Inflammatory macrophage treated with lipopolysaccharide for 4 hours (primary cell): ENCODE data around the gene TRIP4.

Experiments used
- DNase-seq: peaks from one replicate; pipeline ENCODE4 v3.0.0-alpha.2; 2020

The TRIP4 gene

DNA sequence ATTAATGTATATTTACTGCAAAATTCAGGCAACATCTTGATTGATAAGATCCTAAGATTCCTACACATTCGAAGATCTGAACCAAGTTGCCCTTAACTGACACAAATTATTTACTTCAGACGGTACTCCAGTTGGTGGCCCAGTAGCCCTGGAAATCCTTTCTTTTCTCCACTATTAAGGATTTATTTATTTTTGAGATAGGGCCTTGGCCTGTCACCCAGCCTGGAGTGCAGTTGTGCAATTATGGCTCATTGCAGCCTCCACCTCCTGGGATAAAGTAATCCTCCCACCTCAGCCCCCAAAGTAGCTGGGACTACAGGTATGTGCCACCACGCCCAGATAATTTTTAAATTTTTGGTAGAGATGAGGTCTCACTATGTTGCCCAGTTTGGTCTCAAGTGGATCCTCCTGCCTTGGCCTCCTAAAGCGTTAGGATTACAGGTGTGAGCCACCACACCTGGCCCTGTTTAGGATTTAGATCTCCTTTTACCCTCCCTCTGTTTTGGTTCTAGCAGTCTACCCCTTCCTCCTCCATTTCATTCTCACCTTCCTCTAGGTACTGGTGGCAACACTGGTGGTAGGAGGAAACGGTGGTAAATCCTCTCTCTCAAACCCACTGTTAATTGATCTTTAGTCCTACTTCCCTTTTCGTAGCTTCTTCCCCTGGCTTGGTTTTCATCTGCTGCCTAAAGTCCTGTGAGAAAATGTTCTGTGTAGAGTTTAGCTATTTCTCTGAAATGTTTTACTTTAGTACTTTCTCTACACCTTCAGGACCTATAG, 60.1 kb downstream of the TRIP4 start:
- no peak for DNase-seq

DNA sequence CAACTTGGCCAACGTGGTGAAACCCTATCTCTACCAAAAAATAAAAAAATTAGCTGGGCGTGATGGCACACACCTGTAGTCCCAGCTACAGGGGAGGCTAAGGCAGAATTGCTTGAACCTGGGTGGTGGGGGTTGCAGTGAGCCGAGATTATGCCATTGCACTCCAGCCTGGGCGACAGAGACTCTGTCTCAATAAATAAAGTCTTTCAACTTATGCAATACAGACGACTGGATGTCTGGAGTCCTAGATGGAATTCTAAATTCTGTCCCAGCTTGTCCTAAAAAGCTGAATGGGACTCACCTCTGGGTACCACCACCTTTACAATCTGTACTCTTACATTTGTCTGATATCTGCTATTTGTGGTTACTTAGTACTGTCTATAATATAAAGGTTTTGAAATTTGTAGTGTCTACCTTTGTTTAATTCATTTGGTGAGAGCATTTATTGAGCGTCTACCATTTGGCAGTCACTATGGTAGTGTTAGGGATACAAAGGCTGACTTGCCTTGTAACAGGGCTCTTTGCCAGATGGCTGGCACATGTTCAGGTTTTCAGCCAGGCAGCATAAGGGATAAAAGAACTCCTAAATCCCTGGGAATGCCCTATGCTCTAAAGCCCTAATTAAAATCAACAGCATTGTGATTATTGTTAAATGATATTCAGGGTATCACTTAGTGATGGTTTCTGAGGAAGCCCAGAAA, 65.5 kb downstream of the TRIP4 start:
- no peak for DNase-seq

DNA sequence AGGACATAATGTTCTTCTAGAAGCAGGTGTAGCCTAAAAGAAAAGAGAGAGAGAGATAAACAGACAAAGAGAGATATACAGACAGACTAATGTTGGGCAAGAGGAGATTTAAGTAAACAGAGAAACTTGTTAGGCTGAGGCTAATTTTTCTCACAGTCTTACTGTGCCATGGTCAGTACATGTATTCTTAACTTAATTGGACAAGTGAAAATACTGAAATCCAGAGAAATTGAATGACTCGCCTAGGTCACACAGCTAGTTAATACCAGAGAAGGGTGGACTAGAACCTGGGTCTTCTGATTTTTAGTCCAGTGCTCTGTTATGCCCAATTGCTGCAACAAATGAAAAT, 66.0 kb downstream of the TRIP4 start:
- DNase-seq = no peak

DNA sequence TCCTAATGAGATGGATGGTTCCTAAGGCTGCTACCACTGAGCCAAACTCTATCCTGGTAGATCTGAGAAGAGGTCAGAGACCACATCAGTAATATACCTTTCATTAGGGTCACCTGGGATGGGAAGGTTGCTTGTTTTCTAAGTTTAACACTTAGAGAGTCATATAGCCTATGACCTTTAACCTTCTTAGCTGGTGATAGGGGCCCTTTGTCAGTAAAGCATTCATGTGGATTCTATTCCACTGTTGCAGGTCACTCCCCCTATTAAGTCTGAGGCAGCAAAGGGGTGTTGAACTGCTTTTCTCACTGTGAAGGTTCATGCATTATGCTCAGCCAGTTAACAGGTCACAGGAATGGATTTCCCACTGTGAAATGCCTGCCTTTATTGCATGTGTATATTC, 66.6 kb downstream of the TRIP4 start:
- no peak for DNase-seq

DNA sequence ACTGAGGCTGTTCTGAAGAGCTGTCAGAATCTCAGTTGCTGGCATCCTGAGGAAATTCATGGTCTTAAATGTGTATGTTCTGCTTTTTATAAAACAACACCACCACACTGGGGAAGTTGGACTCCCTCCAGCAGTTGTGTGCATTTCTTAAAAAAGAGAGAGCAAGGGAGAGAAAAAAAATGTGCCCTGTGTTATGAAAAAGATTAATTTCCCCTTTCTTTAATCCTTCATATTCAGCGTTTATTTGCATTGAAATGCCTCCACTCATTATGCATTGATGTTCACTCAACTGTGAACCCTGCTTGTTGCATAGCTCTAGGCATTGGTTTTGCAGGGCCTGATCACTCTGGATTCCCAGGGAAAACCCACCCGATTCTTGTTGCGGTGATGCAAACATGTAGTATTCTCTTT, 68.3 kb downstream of the TRIP4 start:
- peak; percentile 71 for DNase-seq

DNA sequence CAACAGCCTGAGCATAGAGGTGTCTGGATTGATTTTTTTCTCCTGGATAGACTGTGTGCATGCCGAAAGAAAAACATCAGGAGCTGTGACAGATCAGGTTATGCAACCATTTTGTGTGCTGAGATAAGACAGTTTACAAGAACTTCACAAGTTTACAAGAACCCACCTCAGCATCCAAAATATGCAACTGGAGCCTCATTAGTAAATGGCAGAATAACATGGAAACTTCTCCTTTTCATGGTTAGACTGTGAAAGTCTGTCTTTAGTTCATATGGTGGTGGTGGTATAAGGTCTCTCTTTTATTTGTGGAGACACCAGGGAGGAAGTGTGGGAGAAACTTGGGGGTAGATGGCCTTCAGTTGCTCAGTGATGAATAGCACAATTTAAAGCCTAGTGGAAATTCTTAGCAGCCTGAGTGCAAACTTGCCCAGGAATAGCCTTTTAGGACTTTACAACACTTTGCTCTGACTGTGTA, 69.0 kb downstream of the TRIP4 start:
- DNase-seq = peak; percentile 30

DNA sequence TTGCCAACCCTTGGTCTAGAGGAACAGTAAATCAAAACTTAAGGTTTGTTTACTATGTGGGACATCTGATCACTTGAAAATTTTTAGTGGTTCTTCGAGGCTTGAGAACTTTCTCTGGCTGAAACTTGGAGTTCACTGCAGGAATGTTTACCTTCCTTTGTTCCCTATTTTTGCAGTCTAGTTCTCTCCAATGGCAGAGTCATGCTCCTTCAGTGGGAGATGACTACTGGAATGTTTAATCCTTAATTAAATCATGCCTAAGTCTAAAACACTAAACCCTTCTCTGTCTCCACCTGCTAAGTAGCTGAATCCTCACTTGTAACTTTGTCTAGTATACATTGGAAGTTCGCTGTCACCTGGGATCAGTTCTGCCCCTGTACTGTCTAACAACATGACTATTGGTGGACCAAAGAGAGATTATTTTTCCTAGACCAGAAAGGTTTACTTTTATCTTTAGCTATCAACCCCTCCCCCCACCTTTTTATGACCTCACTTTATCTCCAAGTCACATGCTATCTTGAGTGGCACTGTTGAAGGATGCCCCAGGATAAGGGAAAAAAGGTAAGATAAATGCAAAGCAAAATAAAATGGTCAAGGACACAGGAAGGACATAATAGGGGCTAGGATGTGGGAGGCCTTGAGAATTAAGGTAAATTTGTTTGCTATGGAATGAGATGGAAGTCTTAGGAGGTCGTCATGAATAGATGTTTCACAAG, 71.6 kb downstream of the TRIP4 start:
- DNase-seq = no peak

DNA sequence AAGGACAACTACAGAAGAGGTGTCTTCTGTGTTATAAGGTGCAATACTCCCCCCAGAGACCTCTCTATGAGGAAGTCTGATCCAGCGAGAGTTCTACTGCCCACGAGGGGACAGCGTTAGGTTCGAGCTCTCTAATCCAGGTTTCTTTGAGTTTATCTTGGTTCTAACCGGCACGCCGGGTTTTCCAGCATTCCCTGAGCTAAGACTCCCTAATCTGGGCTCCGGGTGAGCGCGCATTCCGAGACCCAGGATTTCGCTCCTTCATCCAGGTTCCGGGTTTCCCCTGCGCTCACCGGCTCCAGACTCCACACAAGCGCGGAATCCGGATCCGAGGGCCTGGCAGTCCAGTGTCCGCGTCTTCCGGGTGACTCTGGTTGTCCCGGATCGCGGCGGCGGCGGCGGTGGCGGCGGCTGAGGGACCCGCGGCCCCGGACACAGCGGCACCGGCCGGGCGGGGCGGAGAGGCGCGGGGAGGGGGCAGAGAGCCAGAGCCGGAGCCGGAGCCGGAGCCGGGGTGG, 72.6 kb downstream of the TRIP4 start, which contains the start of gene ZNF609:
Gene ZNF609 (plus strand): TSS at position 373 of the 518 bp plus-strand sequence. CDS start 38,842 bp downstream, outside the sequence.
- DNase-seq = peak; percentile 81

DNA sequence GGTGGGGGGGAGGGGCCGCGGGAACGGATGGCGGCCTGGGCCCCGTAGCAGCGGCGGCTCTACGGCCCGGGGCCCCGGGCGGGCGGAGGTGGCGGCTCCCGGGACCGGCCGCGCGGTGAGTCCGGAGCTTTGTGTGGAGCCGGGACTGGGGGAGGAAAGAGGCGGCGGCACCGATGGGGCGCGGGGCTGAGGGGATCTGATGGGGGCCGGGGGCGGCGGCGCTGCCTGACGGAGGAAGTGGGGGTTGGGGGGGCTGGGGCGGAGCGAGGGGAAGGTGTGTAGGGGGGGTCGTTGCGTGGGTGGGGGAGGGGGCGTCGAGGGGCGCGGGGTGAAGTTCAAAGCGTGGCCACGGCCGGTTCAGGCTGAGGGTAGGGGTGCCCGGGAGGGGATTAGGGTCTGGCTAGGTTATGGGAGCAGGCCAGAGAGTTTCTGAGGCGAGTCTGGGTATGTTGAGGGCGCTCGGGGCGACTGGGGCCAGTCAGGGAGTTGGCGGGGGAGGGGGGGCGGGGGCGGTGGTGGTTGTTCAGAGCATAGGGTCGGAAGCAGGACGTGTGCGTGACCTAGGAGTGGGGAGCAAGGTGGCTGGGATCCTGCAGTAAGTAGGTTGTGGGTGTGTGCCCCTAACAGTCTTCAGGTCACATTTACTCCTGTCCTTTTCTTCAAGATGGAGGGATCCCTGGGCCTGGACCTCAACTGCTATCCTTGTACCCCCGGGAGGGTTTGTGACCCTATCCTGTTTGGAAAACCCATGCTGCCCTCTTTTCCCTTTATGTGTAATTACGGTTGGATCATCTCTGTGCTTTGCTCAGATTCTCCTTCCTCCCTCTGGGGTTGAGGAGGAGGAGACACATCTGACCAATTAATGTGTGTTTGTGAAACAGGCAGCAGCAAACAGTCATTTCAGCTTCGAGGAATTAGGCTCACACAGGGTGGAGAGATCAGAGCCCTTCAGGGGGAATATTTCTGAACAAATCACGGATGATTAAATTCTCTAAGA, 73.4 kb downstream of the TRIP4 start:
- peak; percentile 73 for DNase-seq

DNA sequence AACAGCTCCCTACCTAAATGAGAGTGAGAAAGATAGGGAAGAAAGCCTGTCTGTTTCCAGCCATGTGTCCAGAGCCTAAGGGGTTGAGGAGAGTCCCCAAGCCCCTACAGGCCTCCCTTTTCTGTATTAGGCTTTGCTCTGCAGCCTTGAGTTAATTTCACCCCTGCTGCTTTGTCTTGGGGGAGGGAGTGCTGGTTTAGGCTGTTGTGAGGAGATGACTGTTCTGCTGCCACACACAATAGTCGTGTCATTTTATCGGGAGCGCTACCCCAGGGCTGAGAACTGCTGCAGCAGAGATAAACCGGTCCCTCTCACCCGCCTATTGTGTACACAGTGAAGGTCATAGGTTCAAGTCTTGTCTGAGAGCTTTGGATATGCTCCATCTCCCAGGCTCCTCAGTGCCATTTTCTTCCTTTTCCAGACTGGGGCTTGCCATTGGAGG, 74.1 kb downstream of the TRIP4 start:
- DNase-seq = no peak

DNA sequence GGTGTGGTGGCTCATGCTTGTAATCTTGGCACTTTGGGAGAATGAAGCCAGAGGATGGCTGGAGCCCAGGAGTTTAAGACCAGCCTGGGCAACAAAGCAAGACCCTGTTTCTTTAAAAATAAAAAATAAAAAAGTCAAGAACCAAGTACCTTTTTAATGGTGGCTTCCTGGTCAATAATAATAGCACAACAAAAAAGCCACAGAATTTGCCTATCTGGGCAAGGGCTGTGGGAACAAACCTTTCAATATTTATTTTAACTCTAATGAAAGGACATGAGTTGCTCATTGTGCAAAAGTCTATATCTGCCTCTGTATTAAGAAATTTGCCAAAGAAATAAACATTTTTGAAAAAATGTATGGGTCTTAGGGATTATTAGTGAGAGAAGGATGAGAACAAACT, 74.9 kb downstream of the TRIP4 start:
- no peak for DNase-seq

DNA sequence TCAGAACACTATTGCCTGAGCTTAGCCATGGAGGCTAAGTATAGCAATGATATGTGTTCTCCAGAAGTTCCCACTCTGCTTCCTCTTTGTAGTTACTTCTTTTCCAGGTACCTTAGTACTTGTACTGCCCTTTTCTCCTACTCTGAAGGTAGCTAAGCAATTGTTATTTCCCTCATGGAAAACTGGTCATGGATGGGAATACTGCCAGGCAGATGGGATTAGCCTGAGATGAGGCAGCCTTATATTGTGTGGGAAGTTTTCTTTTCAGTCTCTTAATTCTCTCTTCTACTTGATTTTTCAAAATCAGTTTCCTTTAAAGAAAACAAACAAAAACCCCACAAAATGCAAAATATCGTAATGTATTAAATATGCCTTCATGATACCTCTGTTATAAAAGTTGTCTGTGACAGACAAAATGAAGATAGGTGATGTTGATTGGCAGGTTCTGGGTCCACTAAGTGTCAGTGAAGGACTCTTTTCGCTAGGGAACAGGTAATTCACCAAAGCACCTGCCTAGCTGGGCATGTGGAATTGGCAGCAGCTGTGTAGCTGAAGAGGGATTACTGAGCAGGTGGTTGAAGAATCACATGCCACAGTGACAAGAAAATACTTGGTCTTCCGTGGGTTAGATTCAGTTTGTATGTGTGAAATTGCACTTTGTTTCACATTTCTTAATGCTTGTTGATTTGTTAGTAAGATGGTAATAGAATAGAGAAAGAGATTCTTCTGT, 76.8 kb downstream of the TRIP4 start:
- DNase-seq = no peak

DNA sequence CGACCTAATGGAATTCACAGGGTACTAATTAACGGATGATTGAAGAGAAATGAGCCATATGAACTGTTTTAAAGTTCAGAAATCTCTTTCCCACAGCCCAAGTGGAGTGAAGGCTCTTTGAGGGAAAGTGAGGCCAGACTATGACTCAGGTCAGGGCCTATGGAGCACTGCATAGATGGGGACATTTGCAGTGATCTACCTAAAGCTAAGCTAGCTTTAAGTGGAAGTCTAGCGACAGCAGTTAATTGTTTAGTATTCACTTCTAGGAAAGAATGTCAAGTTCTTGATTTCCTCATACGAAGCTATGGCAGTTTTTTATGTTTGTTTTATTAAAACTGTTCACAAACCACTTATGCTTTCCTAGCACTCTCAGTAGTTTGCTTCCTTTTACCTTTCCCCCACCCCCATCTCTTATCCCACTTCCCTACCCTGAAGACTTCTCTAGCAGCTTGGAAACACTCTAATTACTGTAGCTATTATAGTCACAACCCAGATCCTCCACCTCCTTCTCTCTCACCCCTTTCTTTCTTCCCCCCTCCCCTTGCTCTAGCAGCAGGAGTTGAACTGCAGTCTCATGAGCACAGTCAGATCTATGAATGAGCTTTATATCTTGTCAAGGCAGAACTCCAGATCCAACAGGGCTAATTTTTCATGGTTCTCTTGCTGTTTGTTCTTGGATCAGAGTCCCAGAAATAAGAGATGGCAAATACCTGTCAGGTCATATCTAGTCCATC, 78.9 kb downstream of the TRIP4 start:
- no peak for DNase-seq

DNA sequence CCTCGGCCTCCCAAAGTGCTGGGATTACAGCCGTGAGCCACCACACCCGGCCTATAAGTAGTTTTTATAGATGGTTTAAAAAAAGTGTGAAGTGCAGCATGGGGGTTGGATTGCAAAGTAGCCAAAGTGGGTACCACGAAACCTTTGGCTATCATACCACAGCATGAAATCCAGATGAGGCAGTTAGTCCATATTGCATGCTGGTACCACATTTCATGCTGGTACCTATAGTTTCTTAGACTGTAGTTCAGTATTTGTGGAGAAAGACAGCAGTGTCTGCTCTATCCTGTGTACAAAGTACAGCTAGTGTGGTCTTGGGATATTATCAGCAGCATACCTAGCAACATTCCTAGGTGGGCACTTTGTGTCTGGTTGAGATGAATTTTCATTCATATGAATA, 84.5 kb downstream of the TRIP4 start:
- DNase-seq = no peak

DNA sequence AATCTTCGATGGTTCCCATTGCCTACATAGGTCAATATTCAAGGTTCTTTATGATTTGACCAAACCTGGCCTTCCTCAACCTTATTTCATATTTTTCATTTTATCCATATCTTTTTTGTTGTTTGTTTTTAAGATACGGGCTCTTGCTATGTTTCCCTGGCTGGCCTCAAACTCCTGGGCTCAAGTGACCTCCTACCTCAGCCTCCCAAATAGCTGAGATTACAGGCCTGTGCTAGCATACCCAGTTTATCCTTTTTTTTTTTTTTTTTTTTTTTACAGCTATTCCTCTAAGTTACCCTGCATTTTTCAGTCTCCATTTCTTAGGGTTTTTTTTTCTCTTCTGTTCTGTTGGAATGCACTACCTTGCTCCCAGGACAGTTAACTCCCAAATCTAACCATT, 87.2 kb downstream of the TRIP4 start:
- no peak for DNase-seq

DNA sequence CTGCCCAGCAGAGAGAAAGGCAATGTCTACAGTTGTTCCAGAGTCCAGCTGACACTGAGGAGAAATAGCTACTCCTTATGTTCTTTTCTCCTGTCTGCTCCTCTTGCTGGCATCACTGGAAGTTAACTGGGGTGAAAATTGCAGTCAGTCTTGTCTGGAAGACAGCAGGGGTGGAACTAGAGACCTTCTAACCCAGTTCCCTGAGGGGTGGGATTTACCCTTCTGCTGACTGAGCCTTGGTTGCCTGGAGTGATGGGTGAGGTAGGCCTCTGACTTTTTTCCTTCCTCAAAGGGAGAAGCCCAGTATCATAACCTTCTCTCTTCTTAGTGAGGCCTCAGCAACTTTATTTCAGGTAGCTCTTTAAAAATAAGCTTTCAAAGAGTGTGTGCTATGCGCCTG, 88.9 kb downstream of the TRIP4 start:
- no peak for DNase-seq

DNA sequence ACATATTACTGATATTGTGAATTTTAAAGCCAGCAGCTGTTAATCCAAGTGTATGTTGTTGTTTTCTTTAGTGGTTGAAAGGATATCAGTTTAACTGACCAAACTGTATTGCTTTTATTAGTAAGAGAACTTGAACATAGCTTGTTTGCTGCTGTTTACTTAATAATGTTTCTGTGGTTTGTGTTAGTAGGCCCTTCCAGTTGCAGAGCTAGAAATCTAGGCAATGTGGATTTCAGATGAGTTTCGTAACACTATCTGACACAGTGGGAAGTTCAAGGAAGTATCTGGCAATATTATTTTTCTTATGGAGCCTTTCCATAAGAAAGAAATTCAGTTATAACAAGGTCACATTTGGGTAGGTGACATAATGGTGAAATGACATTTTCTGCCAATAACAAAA, 91.2 kb downstream of the TRIP4 start:
- peak; percentile 44 for DNase-seq

DNA sequence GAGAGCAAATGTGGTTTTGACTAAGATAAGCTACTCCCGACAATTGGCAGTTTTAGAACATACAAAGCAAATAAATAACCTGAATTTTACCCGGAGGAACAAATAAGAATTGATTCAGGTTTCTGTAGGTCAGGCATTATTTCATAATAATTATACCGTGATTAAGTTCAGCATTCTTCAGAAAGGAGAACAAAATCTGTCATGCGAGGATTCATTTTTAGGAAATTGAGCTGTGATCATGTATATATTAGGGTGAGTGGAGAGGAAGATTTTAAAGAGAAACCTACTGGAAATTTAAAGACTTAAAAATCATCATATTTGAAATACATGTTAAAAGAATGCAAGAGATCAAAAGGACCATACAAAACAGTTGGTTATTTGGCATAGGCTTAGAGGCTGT, 93.3 kb downstream of the TRIP4 start:
- peak; percentile 59 for DNase-seq

DNA sequence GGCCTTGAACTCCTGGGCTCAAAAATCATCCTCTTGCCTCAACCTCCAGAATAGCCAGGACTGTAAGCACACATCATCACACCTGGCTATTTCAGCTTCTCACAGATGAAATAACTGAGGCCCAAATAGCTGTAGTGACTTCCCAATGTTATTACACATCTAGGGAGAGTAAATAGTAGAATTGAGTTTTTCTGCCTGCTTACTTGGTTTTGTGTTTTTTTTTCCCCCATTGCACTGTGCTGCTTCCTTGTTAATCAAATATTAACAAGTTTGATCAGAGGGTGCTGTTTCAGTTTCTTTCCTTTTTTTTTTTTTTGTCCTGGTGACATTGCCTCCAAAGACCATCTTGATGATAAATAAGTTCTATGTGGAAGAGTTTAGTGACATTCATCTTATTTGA, 96.1 kb downstream of the TRIP4 start:
- DNase-seq = no peak

DNA sequence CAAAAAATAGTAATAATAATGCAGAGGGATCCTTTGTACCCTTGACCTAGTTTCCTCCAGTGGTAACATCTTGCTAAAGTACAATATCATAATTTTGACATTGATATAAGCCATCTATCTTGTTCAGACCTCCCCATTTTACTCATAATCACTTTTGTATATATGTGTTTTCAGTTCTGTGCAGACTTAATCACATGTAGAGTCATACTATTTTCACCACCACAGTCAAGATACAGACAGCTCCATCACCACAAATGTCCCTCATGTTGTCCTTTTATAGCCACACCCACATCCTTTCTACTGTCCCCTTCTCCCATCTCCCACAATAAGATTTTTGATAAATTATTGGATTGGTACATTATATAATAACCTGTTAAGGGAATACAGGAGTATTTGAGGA, 98.2 kb downstream of the TRIP4 start:
- no peak for DNase-seq
